Measurements from ENCODE around the gene IMPA2. TPM values are rescaled to one million over a fixed set of nuclear protein-coding genes. Genes with fewer than 3 reads are reported as not detected.

The IMPA2 gene
- total and polyA plus RNA-seq, 2 of the 13 experiments (the other 11 are each of a cell fraction or from before 2014, with no cell fraction given), result 37.8 to 71.8 TPM

DNA sequence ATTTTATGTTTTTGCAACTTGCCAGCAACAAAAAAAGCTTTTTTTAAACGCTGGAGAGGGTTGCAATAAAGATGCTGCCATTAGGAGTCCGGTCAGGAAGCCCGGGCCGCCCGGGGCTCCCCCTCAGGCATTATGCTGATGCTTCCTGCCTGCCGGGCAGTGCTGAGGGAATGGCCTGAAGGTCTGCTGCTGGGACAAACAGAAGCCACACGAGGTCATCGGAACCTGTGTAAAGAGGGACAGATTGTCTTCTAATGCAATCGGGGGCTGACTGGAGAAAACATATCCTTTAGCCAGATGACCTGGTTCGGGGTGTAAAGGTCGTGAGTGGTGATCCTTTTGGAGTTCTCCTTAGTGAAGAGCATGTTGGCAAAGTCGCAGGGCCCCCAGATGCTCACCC, 2.3 kb downstream of the IMPA2 start (continued):
- TF ChIP-seq ZBED4 (CRISPR knock-in tag; IDR thresholded peaks at IDR 0.05; ENCODE audit: borderline replicate concordance) (peak; percentile 40; the same call in 1 of the 2 replicates), HNF4G (IDR thresholded peaks at IDR 0.05; ENCODE audit: borderline replicate concordance, low read depth, low read length) (0 out of 2 replicates have a peak, but pooled peaks have one; percentile 32), HNF4G (CRISPR knock-in tag; IDR thresholded peaks at IDR 0.05; ENCODE audit: borderline replicate concordance, low read depth) (no peak), ZNF781 (CRISPR knock-in tag; IDR thresholded peaks at IDR 0.05; ENCODE audit: borderline replicate concordance, not compliant biosample characterization) (no peak), ZNF350 (CRISPR knock-in tag; IDR thresholded peaks at IDR 0.05; ENCODE audit: borderline replicate concordance, low read depth) (peak; percentile 41; the same call in 1 of the 2 replicates), ZNF556 (CRISPR knock-in tag; IDR thresholded peaks at IDR 0.05; ENCODE audit: borderline replicate concordance) (no peak), DRAP1 (CRISPR knock-in tag; IDR thresholded peaks at IDR 0.05) (no peak), CEBPG (CRISPR knock-in tag; IDR thresholded peaks at IDR 0.05) (0 out of 2 replicates have a peak, but pooled peaks have one; percentile 26), ETV5 (CRISPR knock-in tag; IDR thresholded peaks at IDR 0.05; ENCODE audit: borderline replicate concordance) (peak; percentile 40; the same call in 1 of the 2 replicates), TEAD3 (CRISPR knock-in tag; optimal IDR thresholded peaks at IDR 0.05; ENCODE audit: borderline replicate concordance) (peak; percentile 62), ZSCAN29 (CRISPR knock-in tag; conservative IDR thresholded peaks at IDR 0.05) (no peak), MIXL1 (CRISPR knock-in tag; IDR thresholded peaks at IDR 0.05) (no peak), WIZ (CRISPR knock-in tag; IDR thresholded peaks at IDR 0.05) (no peak), ZNF331 (CRISPR knock-in tag; IDR thresholded peaks at IDR 0.05) (0 out of 2 replicates have a peak, but pooled peaks have one; percentile 33), PHF8 (CRISPR knock-in tag; IDR thresholded peaks at IDR 0.05) (peak; percentile 38; the same call in 1 of the 2 replicates), ZNF430 (CRISPR knock-in tag; IDR thresholded peaks at IDR 0.05) (0 out of 2 replicates have a peak, but pooled peaks have one; percentile 30), FOXP1 (IDR thresholded peaks at IDR 0.05) (no peak), FOXP1 (CRISPR knock-in tag; IDR thresholded peaks at IDR 0.05) (0 out of 2 replicates have a peak, but pooled peaks have one; percentile 8), UBTF (CRISPR knock-in tag; IDR thresholded peaks at IDR 0.05) (peak; percentile 39; the same call in 1 of the 2 replicates), SOX13 (IDR thresholded peaks at IDR 0.05) (no peak), SOX13 (CRISPR knock-in tag; conservative IDR thresholded peaks at IDR 0.05 in 1 of 2, IDR thresholded peaks at IDR 0.05 in 1 of 2) (peak in 1 of 2 experiments; percentile 22; a peak in 1 of 4 replicates), RBM22 (optimal IDR thresholded peaks at IDR 0.05; ENCODE audit: low read length) (no peak), IKZF5 (CRISPR knock-in tag; IDR thresholded peaks at IDR 0.05) (0 out of 2 replicates have a peak, but pooled peaks have one; percentile 51), BCL6 (CRISPR knock-in tag; IDR thresholded peaks at IDR 0.05) (peak; percentile 57; the same call in 1 of the 2 replicates)

Measured in HepG2 (cell line).